GM12878 (cell line): ENCODE data around the gene ZNF222. TPM values are rescaled to one million over a fixed set of nuclear protein-coding genes. Genes with fewer than 3 reads are reported as not detected.
A peak's percentile ranks its signal among the peaks of the same experiment; 100 is the strongest.

Source experiments
- ATAC-seq: fragments of 200-7000 bp; cut with Tn5 transposase; 3 replicates; pipeline ENCODE4 v1.9.1; 2020; ENCODE audit warnings: mild to moderate bottlenecking, moderate library complexity
- BruUV-seq: library from RNA; stranded (reverse); fragments of 400-500 nt; replicated peaks from 2 replicates; lab custom pipeline; 2021; lab: Mats Ljungman, UMichigan
- CTCF ChIA-PET: fragments of 300-600 bp; sonication (Branson Sonifier 250); formaldehyde crosslinking; extraction: SDS; loops from one replicate; lab custom pipeline; 2021; ENCODE audit warnings: inconsistent platforms; lab: Yijun Ruan, JAX
- POLR2A ChIA-PET: fragments of 350-600 bp; formaldehyde crosslinking; extraction: SDS; loops from one replicate; lab custom pipeline; 2021; ENCODE audit warnings: inconsistent platforms; lab: Charles Lee
- RAD21 ChIA-PET: fragments of 300-600 bp; sonication (Branson Sonifier 250); formaldehyde crosslinking; loops from one replicate; lab custom pipeline; 2023; ENCODE audit warnings: antibody characterized with exemption; ENCODE audit not compliant: unreplicated experiment; lab: Charles Lee
- SMC1A ChIA-PET: fragments of 300-600 bp; sonication (Branson Sonifier 250); formaldehyde crosslinking; loops from one replicate; lab custom pipeline; 2023; ENCODE audit not compliant: unreplicated experiment, uncharacterized antibody; lab: Charles Lee
- DNase-seq: peaks from one replicate; pipeline ENCODE4 v3.0.0-alpha.2; 2011; ENCODE audit warnings: low read depth, low spot score
- FAIRE-seq: peaks from 3 replicates; lab custom pipeline; 2011; peaks lifted over from hg19 to GRCh38; lab: Jason Lieb, UNC
- H2AFZ ChIP-seq: 2 replicates; pipeline ENCODE4 v1.6.0; 2011; ENCODE audit warnings: low read depth, low read length, control low read depth; ENCODE audit not compliant: control insufficient read depth
- H3K27ac ChIP-seq: 2 replicates; pipeline ENCODE4 v1.5.1; 2011; ENCODE audit warnings: control low read depth; ENCODE audit not compliant: control insufficient read depth, insufficient read depth
- H3K27me3 ChIP-seq, 2 experiments: replicated peaks in 1 of 2; 2 replicates each; pipeline versions ENCODE4 v1.6.0 to v1.6.1; 2011; ENCODE audit warnings: low read length in 1 of 2; ENCODE audit not compliant: control insufficient read depth in 2 of 2, insufficient read depth in 2 of 2
- H3K36me3 ChIP-seq, 2 experiments: 2 replicates each; pipeline ENCODE4 v1.5.1; 2011; ENCODE audit warnings: low read length in 1 of 2; ENCODE audit not compliant: control insufficient read depth in 2 of 2, insufficient read depth in 2 of 2
- H3K4me1 ChIP-seq: 2 replicates; pipeline ENCODE4 v1.6.1; 2011; ENCODE audit warnings: mild to moderate bottlenecking, low read length, moderate library complexity, mixed read lengths; ENCODE audit not compliant: control insufficient read depth, insufficient read depth
- H3K4me2 ChIP-seq: 2 replicates; pipeline ENCODE4 v1.6.0; 2011; ENCODE audit warnings: control low read depth; ENCODE audit not compliant: control insufficient read depth, insufficient read depth
- H3K4me3 ChIP-seq: fragments of 200-600 bp; sonication (generic); 2 replicates; pipeline ENCODE4 v1.5.1; 2016
- H3K79me2 ChIP-seq: 2 replicates; pipeline ENCODE4 v1.6.0; 2011; ENCODE audit warnings: low read length; ENCODE audit not compliant: control insufficient read depth, insufficient read depth
- H3K9ac ChIP-seq: 2 replicates; pipeline ENCODE4 v1.8.0; 2011; ENCODE audit warnings: low read length, control low read depth, mixed read lengths; ENCODE audit not compliant: control insufficient read depth, insufficient read depth
- H3K9me3 ChIP-seq: replicated peaks from 3 replicates; pipeline ENCODE4 v1.5.1; 2011; ENCODE audit warnings: mild to moderate bottlenecking, low read length; ENCODE audit not compliant: control insufficient read depth, insufficient read depth
- H4K20me1 ChIP-seq: 2 replicates; pipeline ENCODE4 v1.6.0; 2011; ENCODE audit not compliant: control insufficient read depth, insufficient read depth
- CREM ChIP-seq: IDR thresholded peaks from 2 replicates; pipeline ENCODE4 v1.6.1; 2014; ENCODE audit warnings: antibody characterized with exemption, low read depth
- MLLT1 ChIP-seq: fragments of 450-650 bp; IDR thresholded peaks from 2 replicates; pipeline ENCODE4 v1.6.1; 2016; ENCODE audit warnings: mild to moderate bottlenecking
- PAX5 ChIP-seq: IDR thresholded peaks from 2 replicates; pipeline ENCODE4 v1.6.1; 2011; ENCODE audit warnings: low read depth, low read length, borderline replicate concordance
- USF1 ChIP-seq: IDR thresholded peaks from 2 replicates; pipeline ENCODE4 v1.6.1; 2011; ENCODE audit warnings: borderline replicate concordance, low read depth, mild to moderate bottlenecking, moderate library complexity, mixed read lengths, low read length; ENCODE audit not compliant: insufficient read depth; ENCODE audit errors: extremely low read length
- WGBS: methylation state at CpG from one replicate; pipeline ENCODE4 v1.1.6; 2016; ENCODE audit warnings: low lambda C conversion rate; ENCODE audit not compliant: insufficient replicate concordance, insufficient coverage; ENCODE audit errors: missing lambda C conversion rate; 5-methylcytosine and 5-hydroxymethylcytosine counted together
- in situ Hi-C: fragments of 300-500 bp; cut with MboI; formaldehyde crosslinking; loops from 9 replicates; pipeline ENCODE4 v1.14.3; 2018; ENCODE audit warnings: mixed read lengths
- intact Hi-C: fragments of 100-400 bp; cut with micrococcal nuclease; formaldehyde crosslinking; loops from one replicate; pipeline ENCODE4 v1.14.2; 2022; ENCODE audit not compliant: unreplicated experiment
- polyA plus RNA-seq, 11 experiments: library from polyadenylated mRNA; depleted of rRNA in 4 of 11; unstranded in 6 of 11; stranded (reverse) in 5 of 11; fragments of >200 nt; fragmentation: Nextera tagmentation in 4 of 11; fragmentation: Illumina TruSeq in 1 of 11; extraction: Ambion mirVana in 4 of 11; extraction: Trizol in 1 of 11; gene quantifications; 1 replicate in 1 of 11; 2 replicates in 10 of 11; pipeline versions ENCODE4 v1.2.1 to v1.2.3, GENCODE V29; 2011 to 2016; ENCODE audit warnings: inconsistent platforms in 2 of 11, missing spikeins in 2 of 11, low read depth in 1 of 11
- total RNA-seq, 4 experiments: library from RNA; depleted of rRNA in 3 of 4; stranded (reverse); fragments of >200 nt in 3 of 4; fragmentation: Illumina TruSeq in 1 of 4; extraction: Trizol in 1 of 4; gene quantifications; 2 replicates each; pipeline versions ENCODE4 v1.2.1 to v1.2.3, GENCODE V29; 2013 to 2021

The ZNF222 gene
- total and polyA plus RNA-seq, 10 of the 15 experiments (the other 5 are each of a cell fraction or from before 2014, with no cell fraction given): 2.3 to 5.9 (median 4.2) TPM

GRCh38 chr19:44021221-44021620 is 4.0 kb upstream of the ZNF222 start:
- ChIA-PET CTCF (no interaction called here), SMC1A (no interaction called here), POLR2A (no interaction called here), RAD21 (no interaction called here)
- no peak overlapping the region for H3K27ac ChIP-seq
- no TSS peak for BruUV-seq
- H3K9me3 ChIP-seq: no peaks in the 10 kb centered on the region; the same call in 2 of the 3 replicates
- no peak overlapping the region for H3K9ac ChIP-seq
- H3K36me3 ChIP-seq: no peaks in the 10 kb centered on the region
- TF ChIP-seq CREM (no peak), PAX5 (no peak)
- no peaks in the 10 kb centered on the region for H4K20me1 ChIP-seq
- in situ Hi-C loops: no loop called here
- no peaks in the 10 kb centered on the region for H3K27me3 ChIP-seq
- DNase-seq (no peak), FAIRE-seq (no peak), ATAC-seq (no peak)
- intact Hi-C loops: no loop called here
- H3K79me2 ChIP-seq: no peaks in the 10 kb centered on the region; the same call in 1 of the 2 replicates
- no peak overlapping the region for H3K4me3 ChIP-seq
- H3K4me1 ChIP-seq: no peaks in the 10 kb centered on the region
- no peak overlapping the region for H2AFZ ChIP-seq
- no peak overlapping the region for H3K4me2 ChIP-seq

GRCh38 chr19:44024900-44025216 is 321 bp upstream of the ZNF222 start:
- in situ Hi-C loops: no loop called here

More at GRCh38 chr19:44024900-44025216, 321 bp upstream of the ZNF222 start:
- peaks cover 4% of the 10 kb centered on the region; the same call in 1 of the 3 replicates for H3K9me3 ChIP-seq
- SMC1A ChIA-PET: interaction anchor here (0.6 to 2.7 kb wide), 3 partner anchors 23 to 71 kb away, joined by 3 to 11 read pairs (median 3); partner anchors contain the start of gene ZNF230
- POLR2A ChIA-PET: no interaction called here
- no peak for ATAC-seq
- peak overlapping the region; percentile 70; the same call in 1 of the 2 replicates for H3K9ac ChIP-seq
- DNase-seq: no peak
- no peak overlapping the region; the same call in 1 of the 2 replicates for H3K27ac ChIP-seq
- H3K79me2 ChIP-seq: no peaks in the 10 kb centered on the region; the same call in 1 of the 2 replicates
- H4K20me1 ChIP-seq: no peaks in the 10 kb centered on the region
- 59% methylated on average over 4 of the region's 4 CpGs for WGBS
- H3K4me1 ChIP-seq: no peaks in the 10 kb centered on the region
- H3K4me2 ChIP-seq: peak overlapping the region; percentile 82
- RAD21 ChIA-PET: no interaction called here
- peak overlapping the region; percentile 77; the same call in 1 of the 2 replicates for H3K4me3 ChIP-seq
- intact Hi-C loops: no loop called here
- FAIRE-seq: no peak
- peak overlapping the region; percentile 99 for H2AFZ ChIP-seq
- CTCF ChIA-PET: interaction anchor here (1.0 to 1.4 kb wide), 3 partner anchors 21 to 90 kb away, joined by 3 to 4 read pairs (median 4); partner anchors contain the start of gene ZNF45
- peaks cover 0 to 1% of the 10 kb centered on the region in 2 experiments; a peak in 2 of 4 replicates for H3K36me3 ChIP-seq
- TF ChIP-seq USF1: no peak
- peak; percentile 56; the same call in 1 of the 2 replicates for TF ChIP-seq MLLT1
- H3K27me3 ChIP-seq: no peaks in the 10 kb centered on the region
- BruUV-seq: no TSS peak
